ENCODE results near the gene CCSER1. TPM values are rescaled to one million over a fixed set of nuclear protein-coding genes. Genes with fewer than 3 reads are reported as not detected.

The CCSER1 gene
- total RNA-seq, 1 experiment from 2014 or later = 0.05 TPM

GRCh38 chr4:90585961-90586360, 458.8 kb downstream of the CCSER1 start:
- in situ Hi-C loops (cut with HindIII; ENCODE audit: low pct_unique_long_range_greater_than_20kb, low sequenced_read_pairs) (no loop called here), intact Hi-C loops (cut with micrococcal nuclease; ENCODE audit: unreplicated experiment) (no loop called here)
- BruUV-seq (replicated peaks) = no TSS peak
- TF ChIP-seq TCF7L2 (IDR thresholded peaks at IDR 0.05; ENCODE audit: low read depth, low read length) (no peak), SIN3A (IDR thresholded peaks at IDR 0.05; ENCODE audit: borderline replicate concordance, insufficient read depth, low read depth, low read length) (no peak), POLR2AphosphoS5 (IDR thresholded peaks at IDR 0.05; ENCODE audit: low read depth, low read length) (no peak)
- TF ChIP-seq, protein P1, sequence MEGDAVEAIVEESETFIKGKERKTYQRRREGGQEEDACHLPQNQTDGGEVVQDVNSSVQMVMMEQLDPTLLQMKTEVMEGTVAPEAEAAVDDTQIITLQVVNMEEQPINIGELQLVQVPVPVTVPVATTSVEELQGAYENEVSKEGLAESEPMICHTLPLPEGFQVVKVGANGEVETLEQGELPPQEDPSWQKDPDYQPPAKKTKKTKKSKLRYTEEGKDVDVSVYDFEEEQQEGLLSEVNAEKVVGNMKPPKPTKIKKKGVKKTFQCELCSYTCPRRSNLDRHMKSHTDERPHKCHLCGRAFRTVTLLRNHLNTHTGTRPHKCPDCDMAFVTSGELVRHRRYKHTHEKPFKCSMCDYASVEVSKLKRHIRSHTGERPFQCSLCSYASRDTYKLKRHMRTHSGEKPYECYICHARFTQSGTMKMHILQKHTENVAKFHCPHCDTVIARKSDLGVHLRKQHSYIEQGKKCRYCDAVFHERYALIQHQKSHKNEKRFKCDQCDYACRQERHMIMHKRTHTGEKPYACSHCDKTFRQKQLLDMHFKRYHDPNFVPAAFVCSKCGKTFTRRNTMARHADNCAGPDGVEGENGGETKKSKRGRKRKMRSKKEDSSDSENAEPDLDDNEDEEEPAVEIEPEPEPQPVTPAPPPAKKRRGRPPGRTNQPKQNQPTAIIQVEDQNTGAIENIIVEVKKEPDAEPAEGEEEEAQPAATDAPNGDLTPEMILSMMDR (IDR thresholded peaks at IDR 0.05) = no peak
- TF ChIP-seq, protein P2, sequence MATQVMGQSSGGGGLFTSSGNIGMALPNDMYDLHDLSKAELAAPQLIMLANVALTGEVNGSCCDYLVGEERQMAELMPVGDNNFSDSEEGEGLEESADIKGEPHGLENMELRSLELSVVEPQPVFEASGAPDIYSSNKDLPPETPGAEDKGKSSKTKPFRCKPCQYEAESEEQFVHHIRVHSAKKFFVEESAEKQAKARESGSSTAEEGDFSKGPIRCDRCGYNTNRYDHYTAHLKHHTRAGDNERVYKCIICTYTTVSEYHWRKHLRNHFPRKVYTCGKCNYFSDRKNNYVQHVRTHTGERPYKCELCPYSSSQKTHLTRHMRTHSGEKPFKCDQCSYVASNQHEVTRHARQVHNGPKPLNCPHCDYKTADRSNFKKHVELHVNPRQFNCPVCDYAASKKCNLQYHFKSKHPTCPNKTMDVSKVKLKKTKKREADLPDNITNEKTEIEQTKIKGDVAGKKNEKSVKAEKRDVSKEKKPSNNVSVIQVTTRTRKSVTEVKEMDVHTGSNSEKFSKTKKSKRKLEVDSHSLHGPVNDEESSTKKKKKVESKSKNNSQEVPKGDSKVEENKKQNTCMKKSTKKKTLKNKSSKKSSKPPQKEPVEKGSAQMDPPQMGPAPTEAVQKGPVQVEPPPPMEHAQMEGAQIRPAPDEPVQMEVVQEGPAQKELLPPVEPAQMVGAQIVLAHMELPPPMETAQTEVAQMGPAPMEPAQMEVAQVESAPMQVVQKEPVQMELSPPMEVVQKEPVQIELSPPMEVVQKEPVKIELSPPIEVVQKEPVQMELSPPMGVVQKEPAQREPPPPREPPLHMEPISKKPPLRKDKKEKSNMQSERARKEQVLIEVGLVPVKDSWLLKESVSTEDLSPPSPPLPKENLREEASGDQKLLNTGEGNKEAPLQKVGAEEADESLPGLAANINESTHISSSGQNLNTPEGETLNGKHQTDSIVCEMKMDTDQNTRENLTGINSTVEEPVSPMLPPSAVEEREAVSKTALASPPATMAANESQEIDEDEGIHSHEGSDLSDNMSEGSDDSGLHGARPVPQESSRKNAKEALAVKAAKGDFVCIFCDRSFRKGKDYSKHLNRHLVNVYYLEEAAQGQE (IDR thresholded peaks at IDR 0.05; ENCODE audit: insufficient read depth in 1 of 2, low read depth in 2 of 2, low read length in 1 of 2) = no peak
- H3K9me3 ChIP-seq (ENCODE audit: control insufficient read depth, insufficient read depth, low read depth, low read length) = no peaks in the 10 kb centered on the region
- ATAC-seq (no peak), DNase-seq (ENCODE audit: low read depth, low spot score) (no peak)
- H3K36me3 ChIP-seq (ENCODE audit: control insufficient read depth, insufficient read depth, low read length) = no peaks in the 10 kb centered on the region
- H3K4me3 ChIP-seq (ENCODE audit: low read depth in 2 of 2, low read length in 2 of 2) = no peak overlapping the region
- H3K27ac ChIP-seq (ENCODE audit: low read length) = no peak overlapping the region
- H3K27me3 ChIP-seq (ENCODE audit: control insufficient read depth, insufficient read depth, low read length) = no peaks in the 10 kb centered on the region
- H3K4me1 ChIP-seq (ENCODE audit: control insufficient read depth, insufficient read depth, low read length) = no peaks in the 10 kb centered on the region
- ChIA-PET POLR2A (no interaction called here), CTCF (no interaction called here)

DNA sequence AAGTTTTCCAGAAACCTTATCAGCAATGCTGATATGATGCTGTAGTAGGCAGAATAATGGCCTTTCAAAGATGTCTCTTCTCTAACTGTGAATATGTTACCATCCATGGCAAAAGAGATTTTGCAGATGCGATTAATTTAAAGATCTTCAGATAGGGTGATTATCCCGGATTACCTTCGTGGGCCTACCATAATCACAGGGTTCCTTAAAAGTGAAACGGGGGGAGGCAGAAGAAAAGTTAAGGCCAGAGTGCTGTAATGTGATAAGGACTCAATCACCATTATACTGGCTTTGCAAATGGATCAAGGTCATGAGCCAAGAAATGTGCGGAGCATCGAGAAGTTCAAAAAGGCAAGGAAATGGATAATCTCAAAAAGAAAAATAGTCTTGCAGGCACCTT, 459.6 kb downstream of the CCSER1 start:
- no peaks in the 10 kb centered on the region for H3K27me3 ChIP-seq (ENCODE audit: control insufficient read depth, insufficient read depth, low read length)
- no peak for ATAC-seq
- intact Hi-C loops (cut with micrococcal nuclease; ENCODE audit: unreplicated experiment) = no loop called here
- H3K27ac ChIP-seq (ENCODE audit: low read length) = no peak overlapping the region
- H3K36me3 ChIP-seq (ENCODE audit: control insufficient read depth, insufficient read depth, low read length) = no peaks in the 10 kb centered on the region
- no peak for DNase-seq (ENCODE audit: low read depth, low spot score)
- ChIA-PET POLR2A (no interaction called here), CTCF (no interaction called here)
- no peaks in the 10 kb centered on the region for H3K4me1 ChIP-seq (ENCODE audit: control insufficient read depth, insufficient read depth, low read length)
- no peaks in the 10 kb centered on the region for H3K9me3 ChIP-seq (ENCODE audit: control insufficient read depth, insufficient read depth, low read depth, low read length)
- BruUV-seq (replicated peaks) = no TSS peak
- TF ChIP-seq SIN3A (IDR thresholded peaks at IDR 0.05; ENCODE audit: borderline replicate concordance, insufficient read depth, low read depth, low read length) (no peak), TCF7L2 (IDR thresholded peaks at IDR 0.05; ENCODE audit: low read depth, low read length) (no peak), POLR2AphosphoS5 (IDR thresholded peaks at IDR 0.05; ENCODE audit: low read depth, low read length) (no peak)
- TF ChIP-seq, protein P1 (IDR thresholded peaks at IDR 0.05) = no peak
- TF ChIP-seq, protein P2 (IDR thresholded peaks at IDR 0.05; ENCODE audit: insufficient read depth in 1 of 2, low read depth in 2 of 2, low read length in 1 of 2) = no peak
- in situ Hi-C loops (cut with HindIII; ENCODE audit: low pct_unique_long_range_greater_than_20kb, low sequenced_read_pairs) = no loop called here
- no peak overlapping the region for H3K4me3 ChIP-seq (ENCODE audit: low read depth in 2 of 2, low read length in 2 of 2)
